ENCODE data around the gene IL12RB1. TPM values are rescaled to one million over a fixed set of nuclear protein-coding genes. Genes with fewer than 3 reads are reported as not detected.

Gene IL12RB1
- total RNA-seq, 2 donors from 2014 or later: 1.0 TPM; not detected in 1

DNA sequence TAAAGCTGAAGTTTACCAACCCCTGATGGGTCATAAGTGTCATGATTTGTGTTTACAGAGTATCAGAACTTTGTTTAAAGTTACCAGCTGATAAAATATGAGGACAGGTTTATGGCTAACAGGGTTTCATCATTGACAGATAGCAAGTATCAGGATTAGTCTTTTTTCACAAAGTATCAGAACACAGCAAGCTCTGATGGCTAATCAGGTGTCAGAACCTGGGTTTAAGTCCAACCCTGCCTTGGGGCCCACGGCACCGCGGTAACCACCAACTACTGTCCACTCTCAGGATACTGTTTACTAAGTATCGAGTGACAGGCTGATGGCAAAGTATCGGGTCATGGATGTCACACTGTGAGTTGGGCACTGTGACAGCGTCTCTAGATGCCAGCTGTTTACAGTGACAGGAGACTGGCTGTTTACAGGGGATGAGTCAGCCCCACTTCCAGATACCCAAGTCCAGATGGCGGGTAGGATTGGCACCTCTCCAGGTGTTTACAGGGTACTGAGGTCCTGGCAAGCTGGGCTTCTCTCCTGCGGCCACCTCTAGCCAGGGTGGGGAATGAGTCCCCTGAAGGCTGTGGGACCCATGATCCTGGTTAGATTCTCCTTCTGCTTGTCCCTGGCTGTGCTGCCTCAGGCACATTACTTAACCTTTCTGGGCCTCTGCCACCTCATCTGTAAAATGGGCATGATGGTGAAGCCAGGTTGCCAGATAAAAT is 57.0 kb downstream of the IL12RB1 start:
- 13 to 25% methylated on average over 6 to 8 of the region's 8 CpGs for WGBS, 2 donors
- Histone ChIP-seq H3K27ac (peak overlapping the region; percentile 20 to 78 (median 70)), H3K4me3 (no peak overlapping the region), H3K36me3 (replicated peaks in 1 of 2; ENCODE audit: insufficient read depth in 1 of 2, low read depth in 2 of 2) (no peaks in the 10 kb centered on the region), H3K9me3 (no peaks in the 10 kb centered on the region), H3K27me3 (no peaks in the 10 kb centered on the region), H3K4me1 (peaks cover 7% of the 10 kb centered on the region)
- intact Hi-C loops (cut with DNase I): no loop called here
- DNase-seq (peak; percentile 42 to 71 (median 64)), ATAC-seq (peak; percentile 73)
- TF ChIP-seq, protein P1, sequence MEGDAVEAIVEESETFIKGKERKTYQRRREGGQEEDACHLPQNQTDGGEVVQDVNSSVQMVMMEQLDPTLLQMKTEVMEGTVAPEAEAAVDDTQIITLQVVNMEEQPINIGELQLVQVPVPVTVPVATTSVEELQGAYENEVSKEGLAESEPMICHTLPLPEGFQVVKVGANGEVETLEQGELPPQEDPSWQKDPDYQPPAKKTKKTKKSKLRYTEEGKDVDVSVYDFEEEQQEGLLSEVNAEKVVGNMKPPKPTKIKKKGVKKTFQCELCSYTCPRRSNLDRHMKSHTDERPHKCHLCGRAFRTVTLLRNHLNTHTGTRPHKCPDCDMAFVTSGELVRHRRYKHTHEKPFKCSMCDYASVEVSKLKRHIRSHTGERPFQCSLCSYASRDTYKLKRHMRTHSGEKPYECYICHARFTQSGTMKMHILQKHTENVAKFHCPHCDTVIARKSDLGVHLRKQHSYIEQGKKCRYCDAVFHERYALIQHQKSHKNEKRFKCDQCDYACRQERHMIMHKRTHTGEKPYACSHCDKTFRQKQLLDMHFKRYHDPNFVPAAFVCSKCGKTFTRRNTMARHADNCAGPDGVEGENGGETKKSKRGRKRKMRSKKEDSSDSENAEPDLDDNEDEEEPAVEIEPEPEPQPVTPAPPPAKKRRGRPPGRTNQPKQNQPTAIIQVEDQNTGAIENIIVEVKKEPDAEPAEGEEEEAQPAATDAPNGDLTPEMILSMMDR (IDR thresholded peaks at IDR 0.05): no peak

DNA sequence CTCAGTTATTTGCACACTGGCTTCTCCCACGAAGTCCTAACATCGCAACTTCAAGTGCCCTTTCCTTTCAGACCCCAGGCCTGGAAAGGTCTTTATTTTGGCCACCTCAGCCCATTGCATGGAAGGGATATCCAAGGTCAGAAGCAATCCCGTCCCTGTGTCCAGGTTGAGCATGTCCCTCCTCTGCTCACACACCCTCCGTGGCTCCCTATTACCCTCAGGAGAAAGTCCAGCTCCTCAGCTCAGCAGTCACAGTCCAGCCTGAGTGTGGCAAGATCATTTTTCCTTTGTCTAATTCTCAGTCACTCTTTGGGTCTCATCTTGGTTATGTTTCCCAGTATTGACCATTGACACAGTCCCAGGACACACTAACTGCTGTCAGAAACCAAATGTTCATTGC is 59.6 kb downstream of the IL12RB1 start:
- no peaks in the 10 kb centered on the region for H3K9me3 ChIP-seq
- TF ChIP-seq POLR2A (IDR thresholded peaks at IDR 0.05): no peak
- TF ChIP-seq, protein P1 (IDR thresholded peaks at IDR 0.05): no peak
- no peaks in the 10 kb centered on the region for H3K36me3 ChIP-seq (replicated peaks in 1 of 2; ENCODE audit: insufficient read depth in 1 of 2, low read depth in 2 of 2)
- no peak overlapping the region for H3K4me3 ChIP-seq
- ATAC-seq (no peak), DNase-seq (no peak)
- no peak overlapping the region for H3K27ac ChIP-seq
- no peaks in the 10 kb centered on the region for H3K27me3 ChIP-seq
- 80 to 82% methylated on average over 4 of the region's 4 CpGs for WGBS, 2 donors
- peaks cover 19% of the 10 kb centered on the region for H3K4me1 ChIP-seq
- intact Hi-C loops (cut with DNase I): no loop called here

DNA sequence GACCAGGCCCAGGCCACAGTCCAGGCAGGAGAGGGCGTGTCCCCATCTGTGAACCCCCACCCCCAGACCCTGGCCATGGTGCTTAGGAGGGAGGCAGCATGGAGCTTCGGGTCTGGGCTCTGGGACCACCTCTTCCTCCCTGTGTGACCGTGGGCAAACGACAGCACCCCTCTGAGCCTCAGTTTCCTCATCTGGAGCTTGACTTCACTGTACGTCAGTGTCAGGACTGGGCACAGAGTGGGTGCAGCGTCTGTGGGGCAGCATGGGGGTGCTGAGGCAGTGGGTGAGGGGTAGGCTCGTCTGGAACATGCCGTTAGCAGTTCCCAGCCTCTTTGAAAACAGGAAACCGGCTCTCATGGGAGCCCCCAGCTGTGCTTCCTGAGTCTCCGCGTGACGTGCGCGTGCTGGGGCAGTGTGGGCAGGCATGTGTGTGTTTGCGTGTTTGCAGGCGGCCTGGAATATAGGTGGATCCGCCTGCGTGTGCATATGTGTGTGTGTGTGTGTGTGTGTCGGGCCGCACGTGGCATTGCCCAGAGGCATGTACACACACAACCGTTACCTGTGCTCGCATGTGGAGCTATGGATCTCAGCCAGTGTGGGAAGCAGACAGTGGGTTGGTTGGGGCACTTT is 63.0 kb downstream of the IL12RB1 start:
- TF ChIP-seq POLR2A (IDR thresholded peaks at IDR 0.05): peak in 1 of 3 donors; percentile 19
- TF ChIP-seq, protein P1 (IDR thresholded peaks at IDR 0.05): no peak
- DNase-seq (peak; percentile 36 to 85 (median 61)), ATAC-seq (peak; percentile 19)
- Histone ChIP-seq H3K36me3 (replicated peaks in 1 of 2; ENCODE audit: insufficient read depth in 1 of 2, low read depth in 2 of 2) (no peaks in the 10 kb centered on the region), H3K4me1 (peaks cover 38% of the 10 kb centered on the region), H3K4me3 (no peak overlapping the region), H3K27me3 (no peaks in the 10 kb centered on the region), H3K9me3 (no peaks in the 10 kb centered on the region), H3K27ac (peak overlapping the region; percentile 32 to 86 (median 64))
- 74 to 75% methylated on average over 16 to 22 of the region's 23 CpGs for WGBS, 2 donors
- intact Hi-C loops (cut with DNase I): no loop called here

DNA sequence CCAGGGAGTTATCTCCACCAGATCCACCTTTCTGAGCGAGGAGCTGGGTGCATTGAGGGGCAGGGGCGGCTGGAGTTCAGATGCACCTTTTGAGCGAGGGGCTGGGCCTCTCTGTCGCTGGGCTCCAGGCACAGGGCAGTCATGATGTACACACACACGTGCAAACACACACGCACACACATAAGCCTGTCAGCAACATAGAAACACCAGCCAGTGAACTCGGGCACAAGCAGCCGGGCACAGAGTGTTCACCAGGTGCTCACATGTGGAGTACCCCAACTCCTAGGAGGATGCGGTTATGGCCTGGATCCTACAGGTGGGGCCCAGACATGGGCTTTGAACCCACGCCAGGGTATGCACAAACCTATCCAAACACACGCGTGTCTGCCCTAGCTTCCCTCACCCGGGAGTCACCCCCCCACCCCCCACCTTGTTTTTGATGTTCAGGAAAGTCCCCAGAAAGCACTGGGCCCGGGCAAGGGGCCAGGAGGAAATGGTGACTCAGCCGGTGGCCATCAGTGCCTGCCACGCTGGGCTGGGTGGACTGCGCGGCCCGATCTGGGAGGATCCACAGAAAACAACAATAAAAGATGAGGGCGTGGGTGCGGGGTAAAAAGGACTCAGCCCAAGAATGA is 65.5 kb downstream of the IL12RB1 start:
- H3K4me1 ChIP-seq: peaks cover 46% of the 10 kb centered on the region
- no peaks in the 10 kb centered on the region for H3K36me3 ChIP-seq (replicated peaks in 1 of 2; ENCODE audit: insufficient read depth in 1 of 2, low read depth in 2 of 2)
- no peaks in the 10 kb centered on the region for H3K9me3 ChIP-seq
- peak; percentile 65 for ATAC-seq
- TF ChIP-seq POLR2A (IDR thresholded peaks at IDR 0.05): no peak
- TF ChIP-seq, protein P1 (IDR thresholded peaks at IDR 0.05): no peak
- H3K4me3 ChIP-seq: no peak overlapping the region
- no peaks in the 10 kb centered on the region for H3K27me3 ChIP-seq
- intact Hi-C loops (cut with DNase I): no loop called here
- peak overlapping the region; percentile 49 to 86 (median 78) for H3K27ac ChIP-seq
- DNase-seq: peak; percentile 72 to 89 (median 80)
- WGBS, 2 donors: 39 to 55% methylated on average over 7 to 20 of the region's 21 CpGs
